ENCODE measurements around the gene RTN1. TPM values are rescaled to one million over a fixed set of nuclear protein-coding genes. Genes with fewer than 3 reads are reported as not detected.

RTN1 gene
- total RNA-seq, 1 experiment from 2014 or later: 1.1 TPM

- H3K27me3 Mint-ChIP-seq (ENCODE audit: low read depth): no peaks in the 10 kb centered on the region
These were observed 116.3 kb downstream of the RTN1 start for GRCh38 chr14:59754256-59754655.

GRCh38 chr14:59753512-59753911 lies 117.1 kb downstream of the RTN1 start:
- no peaks in the 10 kb centered on the region for H3K36me3 Mint-ChIP-seq
- H3K4me1 Mint-ChIP-seq: peaks cover 4% of the 10 kb centered on the region
- no peak for TF ChIP-seq CREB1 (CRISPR knock-in tag; IDR thresholded peaks at IDR 0.05)
- no peak for TF ChIP-seq MAX (CRISPR knock-in tag; IDR thresholded peaks at IDR 0.05)
- TF ChIP-seq TEAD4 (CRISPR knock-in tag; IDR thresholded peaks at IDR 0.05): no peak
- no peak for TF ChIP-seq ZNF281 (CRISPR knock-in tag; IDR thresholded peaks at IDR 0.05)
- no peak for TF ChIP-seq ATF2 (CRISPR knock-in tag; IDR thresholded peaks at IDR 0.05; ENCODE audit: borderline replicate concordance, low read depth)
- TF ChIP-seq AR (CRISPR knock-in tag; IDR thresholded peaks at IDR 0.05): no peak
- TF ChIP-seq ESRRA (CRISPR knock-in tag; IDR thresholded peaks at IDR 0.05; ENCODE audit: borderline replicate concordance): no peak
- no peak for TF ChIP-seq ZNF532 (CRISPR knock-in tag; IDR thresholded peaks at IDR 0.05; ENCODE audit: borderline replicate concordance)

More at GRCh38 chr14:59754256-59754655, 116.3 kb downstream of the RTN1 start:
- DNase-seq (ENCODE audit: low spot score) (no peak), ATAC-seq (no peak)
- Mint-ChIP-seq H3K4me3 (no peak overlapping the region), H3K9me3 (no peaks in the 10 kb centered on the region), H3K36me3 (no peaks in the 10 kb centered on the region), H3K4me1 (peaks cover 2% of the 10 kb centered on the region; the same call in 1 of the 2 replicates), H3K27ac (no peak overlapping the region)
- POLR2A ChIA-PET: interaction anchor here (0.6 kb wide), 1 partner anchor 11 kb away, joined by 3 read pairs; no protein-coding TSS in a partner anchor
- CTCF ChIA-PET: interaction anchor here (1.5 to 2.4 kb wide), 2 partner anchors 144 to 247 kb away, joined by 3 to 7 read pairs; no protein-coding TSS in a partner anchor
- no peak for TF ChIP-seq GRHL2 (CRISPR knock-in tag; IDR thresholded peaks at IDR 0.05; ENCODE audit: insufficient replicate concordance, severe bottlenecking)
- TF ChIP-seq CREM (CRISPR knock-in tag; IDR thresholded peaks at IDR 0.05): no peak
- no peak for TF ChIP-seq ATF3 (CRISPR knock-in tag; conservative IDR thresholded peaks at IDR 0.05)
- TF ChIP-seq CDX4 (CRISPR knock-in tag; IDR thresholded peaks at IDR 0.05; ENCODE audit: borderline replicate concordance): no peak
- no peak for TF ChIP-seq PRDM15 (CRISPR knock-in tag; IDR thresholded peaks at IDR 0.05)

More at GRCh38 chr14:59753512-59753911, 117.1 kb downstream of the RTN1 start:
- H3K27ac Mint-ChIP-seq: no peak overlapping the region
- H3K4me3 Mint-ChIP-seq: no peak overlapping the region
- ChIA-PET CTCF (interaction anchor here (1.5 to 2.4 kb wide), 2 partner anchors 144 to 246 kb away, joined by 3 to 7 read pairs; no protein-coding TSS in a partner anchor), POLR2A (no interaction called here)
- H3K27me3 Mint-ChIP-seq (ENCODE audit: low read depth): no peaks in the 10 kb centered on the region
- no peaks in the 10 kb centered on the region for H3K9me3 Mint-ChIP-seq
- ATAC-seq: no peak
- DNase-seq (ENCODE audit: low spot score): no peak

All from WTC11 (cell line).